Measurements from ENCODE around the gene SPATA25.

GRCh38 chr20:45866454-45866853 lies 21.0 kb downstream of the SPATA25 start:
- TF ChIP-seq, protein P1, sequence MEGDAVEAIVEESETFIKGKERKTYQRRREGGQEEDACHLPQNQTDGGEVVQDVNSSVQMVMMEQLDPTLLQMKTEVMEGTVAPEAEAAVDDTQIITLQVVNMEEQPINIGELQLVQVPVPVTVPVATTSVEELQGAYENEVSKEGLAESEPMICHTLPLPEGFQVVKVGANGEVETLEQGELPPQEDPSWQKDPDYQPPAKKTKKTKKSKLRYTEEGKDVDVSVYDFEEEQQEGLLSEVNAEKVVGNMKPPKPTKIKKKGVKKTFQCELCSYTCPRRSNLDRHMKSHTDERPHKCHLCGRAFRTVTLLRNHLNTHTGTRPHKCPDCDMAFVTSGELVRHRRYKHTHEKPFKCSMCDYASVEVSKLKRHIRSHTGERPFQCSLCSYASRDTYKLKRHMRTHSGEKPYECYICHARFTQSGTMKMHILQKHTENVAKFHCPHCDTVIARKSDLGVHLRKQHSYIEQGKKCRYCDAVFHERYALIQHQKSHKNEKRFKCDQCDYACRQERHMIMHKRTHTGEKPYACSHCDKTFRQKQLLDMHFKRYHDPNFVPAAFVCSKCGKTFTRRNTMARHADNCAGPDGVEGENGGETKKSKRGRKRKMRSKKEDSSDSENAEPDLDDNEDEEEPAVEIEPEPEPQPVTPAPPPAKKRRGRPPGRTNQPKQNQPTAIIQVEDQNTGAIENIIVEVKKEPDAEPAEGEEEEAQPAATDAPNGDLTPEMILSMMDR (IDR thresholded peaks at IDR 0.05; ENCODE audit: extremely low read depth in 1 of 2, insufficient read depth in 1 of 2, low read depth in 1 of 2, low read length in 2 of 2) = no peak
- TF ChIP-seq EZH2 (IDR thresholded peaks at IDR 0.05; ENCODE audit: borderline replicate concordance, low read depth, low read length, severe bottlenecking) = no peak
